Calu3 (cell line): ENCODE data around the gene MKNK2. TPM values are rescaled to one million over a fixed set of nuclear protein-coding genes. Genes with fewer than 3 reads are reported as not detected.
A peak's percentile ranks its signal among the peaks of the same experiment; 100 is the strongest.
"Not testable (repeated sequence)": the region's sequence is repeated elsewhere in the genome, so short reads cannot be mapped to it uniquely, and the experiment has no call there.

Experiments
- BruUV-seq: library from RNA; stranded (reverse); fragments of 400-500 nt; replicated peaks from 2 replicates; lab custom pipeline; 2021; lab: Mats Ljungman, UMichigan
- CTCF ChIA-PET: fragments of 300-600 bp; sonication (Branson Sonifier 250); formaldehyde crosslinking; loops from one replicate; lab custom pipeline; 2022; ENCODE audit warnings: antibody characterized with exemption; lab: Charles Lee
- DNase-seq: peaks from one replicate; pipeline ENCODE4 v3.0.0; 2022
- H3K27ac Mint-ChIP-seq: one replicate; pipeline ENCODE4 v1.8.0; 2022; ENCODE audit warnings: mixed read lengths; ENCODE audit not compliant: unreplicated experiment
- H3K27me3 Mint-ChIP-seq: one replicate; pipeline ENCODE4 v1.8.0; 2022; ENCODE audit warnings: mixed read lengths; ENCODE audit not compliant: unreplicated experiment
- H3K36me3 Mint-ChIP-seq: one replicate; pipeline ENCODE4 v1.8.0; 2022; ENCODE audit warnings: mild to moderate bottlenecking, moderate library complexity, mixed read lengths; ENCODE audit not compliant: insufficient read depth, unreplicated experiment
- H3K4me1 Mint-ChIP-seq: one replicate; pipeline ENCODE4 v1.8.0; 2022; ENCODE audit warnings: mild to moderate bottlenecking, low read depth, mixed read lengths; ENCODE audit not compliant: unreplicated experiment
- H3K4me3 Mint-ChIP-seq: one replicate; pipeline ENCODE4 v1.8.0; 2022; ENCODE audit warnings: mild to moderate bottlenecking, low read depth, moderate library complexity, mixed read lengths; ENCODE audit not compliant: unreplicated experiment
- H3K9me3 Mint-ChIP-seq: one replicate; pipeline ENCODE4 v1.8.0; 2022; ENCODE audit warnings: low read depth, mixed read lengths; ENCODE audit not compliant: unreplicated experiment
- CTCF ChIP-seq: fragments of 200-600 bp; IDR thresholded peaks from one replicate; pipeline ENCODE4 v1.8.0; 2022; ENCODE audit warnings: antibody characterized with exemption; ENCODE audit not compliant: unreplicated experiment
- intact Hi-C: fragments of 100-400 bp; cut with micrococcal nuclease; formaldehyde crosslinking; loops from one replicate; pipeline ENCODE4 v1.10.0; 2022; ENCODE audit not compliant: unreplicated experiment
- total RNA-seq: library from RNA; stranded (reverse); gene quantifications from 2 replicates; pipeline ENCODE4 v1.2.3, GENCODE V29; 2022

MKNK2 gene
- total RNA-seq, 1 experiment from 2014 or later = 96.0 TPM

- no peak overlapping the region for H3K27ac Mint-ChIP-seq
- H3K4me1 Mint-ChIP-seq = no peaks in the 10 kb centered on the region
- intact Hi-C loops = no loop called here
- no peaks in the 10 kb centered on the region for H3K9me3 Mint-ChIP-seq
- no peaks in the 10 kb centered on the region for H3K27me3 Mint-ChIP-seq
- CTCF ChIA-PET = no interaction called here
- no peak for DNase-seq
- H3K36me3 Mint-ChIP-seq = peaks cover 63% of the 10 kb centered on the region
- H3K4me3 Mint-ChIP-seq = no peak overlapping the region
- no TSS peak for BruUV-seq
- no peak for TF ChIP-seq CTCF
Observed at GRCh38 chr19:2097886-2098327, 46.9 kb upstream of the MKNK2 start.

- no peaks in the 10 kb centered on the region for H3K4me1 Mint-ChIP-seq
- H3K36me3 Mint-ChIP-seq = peaks cover 61% of the 10 kb centered on the region
- no peaks in the 10 kb centered on the region for H3K9me3 Mint-ChIP-seq
- H3K4me3 Mint-ChIP-seq = peak overlapping the region; percentile 80
- H3K27ac Mint-ChIP-seq = no peak overlapping the region
- no peaks in the 10 kb centered on the region for H3K27me3 Mint-ChIP-seq
- intact Hi-C loops = no loop called here
- CTCF ChIA-PET = interaction anchor here (0.6 kb wide), 1 partner anchor 58 kb away, joined by 5 read pairs; no protein-coding TSS in a partner anchor
- no peak for TF ChIP-seq CTCF
- no peak for DNase-seq
- no TSS peak for BruUV-seq
Observed at GRCh38 chr19:2097203-2097885, 46.3 kb upstream of the MKNK2 start.

GRCh38 chr19:2096480-2097202 lies 45.6 kb upstream of the MKNK2 start, which contains the start of gene IZUMO4:
IZUMO4 (plus strand) TSS chr19:2096915; CDS start chr19:2096946, 31 bp downstream.
- Mint-ChIP-seq H3K9me3 (no peaks in the 10 kb centered on the region), H3K4me1 (no peaks in the 10 kb centered on the region), H3K27ac (peak within 1 kb of the TSS; percentile 70), H3K27me3 (no peaks in the 10 kb centered on the region), H3K4me3 (peak within 1 kb of the TSS; percentile 80), H3K36me3 (peaks cover 56% of the 10 kb centered on the region)
- intact Hi-C loops = no loop called here
- CTCF ChIA-PET = interaction anchor here (0.6 kb wide), 1 partner anchor 59 kb away, joined by 5 read pairs; no protein-coding TSS in a partner anchor
- BruUV-seq = no TSS peak
- TF ChIP-seq CTCF = no peak
- DNase-seq = peak; percentile 97

- H3K36me3 Mint-ChIP-seq = peaks cover 50% of the 10 kb centered on the region
- BruUV-seq = no TSS peak
- CTCF ChIA-PET = interaction anchor here (0.7 kb wide), 2 partner anchors 171 to 512 kb away, joined by 4 to 5 read pairs; no protein-coding TSS in a partner anchor
- H3K9me3 Mint-ChIP-seq = no peaks in the 10 kb centered on the region
- H3K27ac Mint-ChIP-seq = peak within 1 kb of the TSS; percentile 70
- intact Hi-C loops = no loop called here
- peak; percentile 85 for DNase-seq
- H3K4me3 Mint-ChIP-seq = peak within 1 kb of the TSS; percentile 80
- TF ChIP-seq CTCF = no peak
- H3K27me3 Mint-ChIP-seq = no peaks in the 10 kb centered on the region
- H3K4me1 Mint-ChIP-seq = no peaks in the 10 kb centered on the region
Observed at GRCh38 chr19:2096034-2096479, 45.0 kb upstream of the MKNK2 start, which contains the start of gene MOB3A. MOB3A (minus strand) TSS chr19:2096326; CDS start chr19:2078560, 17,766 bp downstream.

GRCh38 chr19:2091926-2092525 lies 41.0 kb upstream of the MKNK2 start:
- intact Hi-C loops, H3K4me3 Mint-ChIP-seq: not testable (repeated sequence)
- CTCF ChIA-PET = interaction anchor here (0.6 kb wide), 2 partner anchors 301 to 631 kb away, joined by 3 to 4 read pairs; no protein-coding TSS in a partner anchor

More at GRCh38 chr19:2091926-2092525, 41.0 kb upstream of the MKNK2 start:
- not testable (repeated sequence) for H3K27me3 Mint-ChIP-seq, H3K9me3 Mint-ChIP-seq, H3K4me1 Mint-ChIP-seq, H3K27ac Mint-ChIP-seq, BruUV-seq, DNase-seq
- H3K36me3 Mint-ChIP-seq = peaks cover 33% of the 10 kb centered on the region
